ENCODE results near the gene CEP170. TPM values are rescaled to one million over a fixed set of nuclear protein-coding genes. Genes with fewer than 3 reads are reported as not detected.

CEP170 gene
- total RNA-seq, 1 experiment from 2014 or later: 94.7 TPM

- no peak for TF ChIP-seq STAT6 (CRISPR knock-in tag; conservative IDR thresholded peaks at IDR 0.05; ENCODE audit: low read depth)
Measured at GRCh38 chr1:243255791-243256512, 871 bp upstream of the CEP170 start, which contains the start of gene SDCCAG8 (continued).

GRCh38 chr1:243254233-243254926 lies 701 bp downstream of the CEP170 start:
- Mint-ChIP-seq H3K27me3 (ENCODE audit: low read depth) (no peaks in the 10 kb centered on the region), H3K4me1 (peaks cover 42% of the 10 kb centered on the region), H3K27ac (peak overlapping the region; percentile 94), H3K36me3 (no peaks in the 10 kb centered on the region), H3K4me3 (peak overlapping the region; percentile 95), H3K9me3 (no peaks in the 10 kb centered on the region)
- TF ChIP-seq IRF2 (CRISPR knock-in tag; IDR thresholded peaks at IDR 0.05; ENCODE audit: borderline replicate concordance, low read depth) (no peak), MYBL2 (CRISPR knock-in tag; IDR thresholded peaks at IDR 0.05) (peak; percentile 48; the same call in 1 of the 2 replicates), SMAD4 (CRISPR knock-in tag; IDR thresholded peaks at IDR 0.05) (0 out of 2 replicates have a peak, but pooled peaks have one; percentile 56), NFE2L1 (CRISPR knock-in tag; IDR thresholded peaks at IDR 0.05) (peak; percentile 52; the same call in 1 of the 2 replicates), TEAD1 (CRISPR knock-in tag; IDR thresholded peaks at IDR 0.05) (peak; percentile 52; the same call in 1 of the 2 replicates), NR1H2 (CRISPR knock-in tag; IDR thresholded peaks at IDR 0.05) (no peak), TEAD4 (CRISPR knock-in tag; IDR thresholded peaks at IDR 0.05) (no peak), ZSCAN18 (CRISPR knock-in tag; IDR thresholded peaks at IDR 0.05) (no peak), ZNF138 (CRISPR knock-in tag; conservative IDR thresholded peaks at IDR 0.05) (no peak), ZNF512 (CRISPR knock-in tag; IDR thresholded peaks at IDR 0.05; ENCODE audit: borderline replicate concordance) (0 out of 2 replicates have a peak, but pooled peaks have one; percentile 39), FOXP1 (CRISPR knock-in tag; IDR thresholded peaks at IDR 0.05; ENCODE audit: borderline replicate concordance) (peak; percentile 13; the same call in 1 of the 2 replicates)
- DNase-seq (ENCODE audit: low spot score) (peak; percentile 68), ATAC-seq (peak; percentile 0)
- CTCF ChIA-PET: no interaction called here
- POLR2A ChIA-PET: interaction anchor here (0.5 to 0.6 kb wide), 2 partner anchors 70 to 742 kb away, joined by 3 read pairs; no protein-coding TSS in a partner anchor

- no peak for ATAC-seq
- Mint-ChIP-seq H3K27me3 (ENCODE audit: low read depth) (no peaks in the 10 kb centered on the region), H3K36me3 (no peaks in the 10 kb centered on the region), H3K27ac (peak overlapping the region; percentile 71; the same call in 1 of the 2 replicates), H3K4me3 (peak overlapping the region; percentile 95), H3K9me3 (no peaks in the 10 kb centered on the region), H3K4me1 (peaks cover 43% of the 10 kb centered on the region)
- ChIA-PET CTCF (no interaction called here), POLR2A (interaction anchor here (0.6 kb wide), 1 partner anchor 71 kb away, joined by 3 read pairs; no protein-coding TSS in a partner anchor)
- DNase-seq (ENCODE audit: low spot score): no peak
- no peak for TF ChIP-seq CREB1 (CRISPR knock-in tag; IDR thresholded peaks at IDR 0.05)
- no peak for TF ChIP-seq NFATC4 (CRISPR knock-in tag; IDR thresholded peaks at IDR 0.05)
- no peak for TF ChIP-seq AFF4 (CRISPR knock-in tag; IDR thresholded peaks at IDR 0.05; ENCODE audit: borderline replicate concordance)
- TF ChIP-seq ZNF317 (CRISPR knock-in tag; IDR thresholded peaks at IDR 0.05; ENCODE audit: borderline replicate concordance, low read depth): no peak
- TF ChIP-seq AR (CRISPR knock-in tag; IDR thresholded peaks at IDR 0.05): no peak
Measured at GRCh38 chr1:243253926-243254232, 1.2 kb downstream of the CEP170 start.

Measured in WTC11 (cell line).